ENCODE data around the gene STOX2.

STOX2 gene

GRCh38 chr4:183873409-183874185, 31.5 kb upstream of the STOX2 start:
- no peak for TF ChIP-seq CTCF (IDR thresholded peaks at IDR 0.05; ENCODE audit: insufficient read depth, low read depth, low read length, missing control alignments)
- no peak for DNase-seq (ENCODE audit: low read depth)
- H3K4me3 ChIP-seq (ENCODE audit: low read depth, low read length) = no peak overlapping the region

DNA sequence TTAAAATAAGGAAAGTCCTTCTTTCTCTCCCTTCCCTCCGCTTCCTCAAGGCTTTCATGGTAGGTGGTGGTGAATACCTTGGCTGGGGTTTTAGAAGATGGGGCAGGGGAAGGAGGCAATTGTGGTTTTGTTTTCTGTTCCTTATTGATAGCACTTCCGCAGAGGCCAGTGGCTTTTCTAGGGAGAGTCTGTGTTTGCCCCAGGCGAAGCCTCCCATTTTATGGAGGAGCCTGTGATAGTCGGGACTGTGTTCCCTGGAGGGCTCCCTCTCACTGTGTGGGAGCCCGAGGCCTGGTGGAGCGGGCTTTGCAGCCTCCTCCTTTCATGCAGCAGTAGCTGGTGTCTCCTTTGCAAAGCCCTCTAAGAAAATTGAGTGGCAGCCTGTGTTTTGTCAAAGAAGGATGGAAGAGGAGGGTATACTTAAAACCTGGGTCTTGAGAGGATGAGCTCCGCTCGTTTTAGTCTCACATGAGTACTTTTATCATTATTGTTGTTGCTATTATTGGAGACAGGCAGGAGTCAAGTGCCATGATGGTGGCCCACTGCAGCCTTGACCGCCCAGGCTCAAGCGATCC, 29.8 kb upstream of the STOX2 start:
- TF ChIP-seq CTCF (IDR thresholded peaks at IDR 0.05; ENCODE audit: insufficient read depth, low read depth, low read length, missing control alignments) = no peak
- no peak overlapping the region for H3K4me3 ChIP-seq (ENCODE audit: low read depth, low read length)
- DNase-seq (ENCODE audit: low read depth) = no peak

DNA sequence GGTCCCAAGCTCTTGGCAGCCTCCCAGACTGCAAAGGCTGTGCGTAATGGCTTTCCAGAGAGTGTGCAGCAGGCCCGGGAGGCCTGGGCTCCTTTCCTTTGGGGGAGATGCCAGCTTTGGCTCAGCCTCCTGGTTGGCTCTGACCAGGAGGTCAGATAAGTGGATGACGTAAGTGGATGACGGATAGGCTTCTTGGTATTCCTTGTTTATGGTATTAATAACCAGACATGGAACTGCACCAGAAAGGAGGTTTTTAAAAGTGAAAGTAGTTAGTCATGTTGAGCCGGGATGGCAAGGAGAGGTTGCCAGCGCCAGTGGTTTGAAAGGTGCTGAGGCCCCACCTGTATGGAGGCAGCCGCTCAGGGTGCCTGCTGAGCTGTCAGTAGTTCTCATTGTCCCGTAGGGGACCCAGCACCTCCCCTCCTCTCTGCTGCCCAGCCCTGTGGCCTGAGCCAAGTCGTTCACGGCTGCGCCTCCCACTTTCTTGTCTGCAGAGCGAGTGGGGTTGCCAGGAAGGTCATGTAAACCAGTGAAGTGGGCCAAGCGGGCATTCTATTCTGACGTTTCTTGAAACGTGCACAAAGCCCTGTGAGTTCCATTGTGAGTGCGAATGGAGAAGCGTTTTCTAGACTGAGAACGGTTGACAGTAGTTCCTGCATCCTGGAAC, 28.7 kb upstream of the STOX2 start:
- H3K4me3 ChIP-seq (ENCODE audit: low read depth, low read length) = no peak overlapping the region
- no peak for DNase-seq (ENCODE audit: low read depth)
- no peak for TF ChIP-seq CTCF (IDR thresholded peaks at IDR 0.05; ENCODE audit: insufficient read depth, low read depth, low read length, missing control alignments)

DNA sequence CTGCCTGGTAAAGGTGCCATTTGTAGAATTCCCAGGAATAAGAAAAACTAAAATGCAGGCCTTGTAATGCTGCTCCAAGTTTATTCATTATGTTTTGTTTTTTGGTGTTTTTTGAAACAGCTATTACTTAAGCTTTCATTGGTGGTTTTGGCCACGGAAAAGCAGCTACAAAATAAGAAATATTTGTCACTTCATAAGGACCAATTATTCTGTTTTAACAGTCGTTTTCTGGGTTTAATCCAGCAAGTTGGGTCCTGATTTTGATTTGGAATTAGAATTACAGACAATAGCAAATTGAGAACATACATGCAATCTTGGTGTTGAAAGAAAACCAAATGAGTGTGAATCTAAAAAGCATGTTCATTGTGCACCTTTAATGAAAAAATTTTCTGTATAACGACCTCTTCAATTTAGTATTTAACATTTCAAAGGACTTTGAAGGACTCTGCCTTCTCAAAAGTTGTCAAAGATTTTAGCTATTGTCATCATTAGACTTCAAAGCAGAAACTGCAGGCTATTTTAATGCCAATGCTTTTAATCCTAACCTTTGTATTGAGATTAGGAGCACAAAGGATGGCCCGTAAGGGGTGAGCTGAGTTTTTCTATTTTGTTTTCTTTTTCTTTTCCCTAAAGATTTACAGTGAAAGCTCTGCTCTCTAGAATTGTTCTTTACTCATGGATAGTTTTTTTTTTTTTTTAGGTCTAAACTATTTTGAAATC, 26.7 kb upstream of the STOX2 start:
- no peak for TF ChIP-seq CTCF (IDR thresholded peaks at IDR 0.05; ENCODE audit: insufficient read depth, low read depth, low read length, missing control alignments)
- DNase-seq (ENCODE audit: low read depth) = no peak
- no peak overlapping the region for H3K4me3 ChIP-seq (ENCODE audit: low read depth, low read length)

DNA sequence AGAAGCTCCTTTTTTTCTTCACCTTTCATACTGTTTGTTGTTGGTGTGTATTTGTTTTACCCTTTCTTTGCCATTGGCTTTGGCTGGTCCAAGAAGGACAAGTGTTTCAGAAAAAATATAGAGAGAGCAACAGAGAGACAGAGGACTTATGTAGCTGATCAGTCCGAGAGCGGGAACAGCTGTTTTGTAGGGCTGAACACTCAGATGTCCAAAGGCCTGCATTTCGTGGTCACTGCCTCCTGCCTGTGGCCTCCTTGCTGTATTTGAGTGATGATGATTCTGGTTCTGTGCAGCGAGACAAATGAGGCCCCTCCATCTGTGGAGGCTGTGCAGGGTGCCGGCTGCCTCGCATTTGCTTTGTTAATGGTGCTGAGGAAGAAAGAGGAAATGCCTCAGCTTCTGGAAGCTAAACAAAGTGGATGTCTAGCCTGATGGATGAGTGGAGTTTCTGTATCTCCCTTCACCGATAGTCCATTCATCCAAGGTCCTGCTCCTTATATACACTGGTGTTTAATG, 19.8 kb upstream of the STOX2 start:
- H3K4me3 ChIP-seq (ENCODE audit: low read depth, low read length) = no peak overlapping the region
- no peak for TF ChIP-seq CTCF (IDR thresholded peaks at IDR 0.05; ENCODE audit: insufficient read depth, low read depth, low read length, missing control alignments)
- DNase-seq (ENCODE audit: low read depth) = no peak

DNA sequence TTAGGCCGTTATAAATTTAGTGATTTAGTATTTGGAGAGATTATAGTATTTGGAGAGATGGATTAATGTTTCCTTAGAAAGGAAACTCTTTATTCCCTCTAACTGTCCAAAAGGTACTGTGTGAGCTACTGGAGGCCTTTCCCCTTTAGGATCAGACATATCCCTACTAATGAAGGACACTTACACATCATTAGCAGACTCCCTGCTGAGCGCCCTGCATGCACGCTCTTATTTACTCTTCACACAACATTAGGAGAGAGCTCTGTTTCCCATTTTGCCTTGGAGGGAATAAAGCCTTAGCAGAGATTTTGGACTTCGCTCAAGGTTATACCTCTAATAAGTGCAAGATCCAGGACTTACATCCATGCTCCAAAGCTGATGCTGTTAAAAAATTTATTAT, 17.8 kb upstream of the STOX2 start:
- no peak for DNase-seq (ENCODE audit: low read depth)

More for the DNA sequence above, 17.8 kb upstream of the STOX2 start:
- TF ChIP-seq CTCF (IDR thresholded peaks at IDR 0.05; ENCODE audit: insufficient read depth, low read depth, low read length, missing control alignments) = no peak
- no peak overlapping the region for H3K4me3 ChIP-seq (ENCODE audit: low read depth, low read length)
